Keratinocyte (primary cell): Measurements from ENCODE around the gene OAT. TPM values are rescaled to one million over a fixed set of nuclear protein-coding genes. Genes with fewer than 3 reads are reported as not detected.

Experiments
- DNase-seq: peaks from one replicate; pipeline ENCODE4 v3.0.0-alpha.2; 2011; ENCODE audit warnings: low read depth, missing footprints, low spot score
- FAIRE-seq: peaks from 2 replicates; lab custom pipeline; 2011; peaks lifted over from hg19 to GRCh38; lab: Jason Lieb, UNC
- H2AFZ ChIP-seq: 2 replicates; pipeline ENCODE4 v1.6.0; 2012; ENCODE audit warnings: low read length, control low read depth, inconsistent platforms; ENCODE audit not compliant: control insufficient read depth
- H3K27ac ChIP-seq: 2 replicates; pipeline ENCODE4 v1.5.1; 2011; ENCODE audit warnings: low read length; ENCODE audit not compliant: control insufficient read depth, insufficient read depth
- H3K27me3 ChIP-seq: 3 replicates; pipeline ENCODE4 v1.6.0; 2011; ENCODE audit warnings: low read length; ENCODE audit not compliant: control insufficient read depth, insufficient read depth; ENCODE audit errors: extremely low read depth
- H3K36me3 ChIP-seq, 2 experiments: 2 replicates in 1 of 2; 3 replicates in 1 of 2; pipeline ENCODE4 v1.5.1; 2011; ENCODE audit warnings: low read length in 2 of 2, mild to moderate bottlenecking in 1 of 2; ENCODE audit not compliant: control insufficient read depth in 2 of 2, insufficient read depth in 2 of 2; ENCODE audit errors: extremely low read depth in 1 of 2
- H3K4me1 ChIP-seq: 3 replicates; pipeline ENCODE4 v1.5.1; 2011; ENCODE audit warnings: low read length; ENCODE audit not compliant: control insufficient read depth, insufficient read depth; ENCODE audit errors: extremely low read depth
- H3K4me2 ChIP-seq: 3 replicates; pipeline ENCODE4 v1.6.0; 2011; ENCODE audit warnings: low read depth, low read length; ENCODE audit not compliant: control insufficient read depth, insufficient read depth; ENCODE audit errors: extremely low read depth
- H3K4me3 ChIP-seq, 3 experiments: fragments of 200-600 bp in 1 of 3; sonication (generic) in 1 of 3; 2 replicates in 2 of 3; 3 replicates in 1 of 3; pipeline ENCODE4 v1.5.1; 2011 to 2016; ENCODE audit warnings: low read length in 3 of 3, mild to moderate bottlenecking in 3 of 3, control low read depth in 2 of 3, inconsistent platforms in 1 of 3, low read depth in 1 of 3, mixed read lengths in 1 of 3, mixed run types in 1 of 3, moderate library complexity in 1 of 3; ENCODE audit not compliant: control insufficient read depth in 2 of 3, insufficient read depth in 2 of 3; ENCODE audit errors: extremely low read depth in 1 of 3
- H3K79me2 ChIP-seq: 2 replicates; pipeline ENCODE4 v1.6.0; 2012; ENCODE audit warnings: low read length; ENCODE audit not compliant: control insufficient read depth, insufficient read depth
- H3K9ac ChIP-seq: 3 replicates; pipeline ENCODE4 v1.6.0; 2011; ENCODE audit warnings: low read length; ENCODE audit not compliant: control insufficient read depth, insufficient read depth; ENCODE audit errors: extremely low read depth
- H3K9me1 ChIP-seq: 3 replicates; pipeline ENCODE4 v1.6.0; 2011; ENCODE audit warnings: low read length; ENCODE audit not compliant: control insufficient read depth, insufficient read depth; ENCODE audit errors: extremely low read depth
- H3K9me3 ChIP-seq: 2 replicates; pipeline ENCODE4 v1.5.1; 2012; ENCODE audit warnings: low read depth, low read length; ENCODE audit not compliant: control insufficient read depth
- H4K20me1 ChIP-seq: 3 replicates; pipeline ENCODE4 v1.6.0; 2011; ENCODE audit warnings: low read length; ENCODE audit not compliant: control insufficient read depth, insufficient read depth; ENCODE audit errors: extremely low read depth
- CTCF ChIP-seq, 3 experiments: IDR thresholded peaks in 1 of 3; conservative IDR thresholded peaks in 1 of 3; optimal IDR thresholded peaks in 1 of 3; 2 replicates in 2 of 3; 3 replicates in 1 of 3; pipeline versions ENCODE3 to v1.5.1; 2011; ENCODE audit warnings: low read length in 3 of 3, mild to moderate bottlenecking in 3 of 3, moderate library complexity in 2 of 3, control low read depth in 1 of 3, inconsistent platforms in 1 of 3; ENCODE audit not compliant: insufficient read depth in 2 of 3; ENCODE audit errors: extremely low read depth in 1 of 3
- EZH2 ChIP-seq: IDR thresholded peaks from one replicate; pipeline ENCODE4 v1.6.1; 2012; ENCODE audit warnings: inconsistent platforms, mild to moderate bottlenecking, low read length, moderate library complexity
- dilution Hi-C: fragments of 300-500 bp; cut with MboI; formaldehyde crosslinking; loops from one replicate; pipeline ENCODE4 v1.7.0; 2020; ENCODE audit warnings: low sequenced_read_pairs; ENCODE audit not compliant: extremely low pct_ligation_motif_present
- polyA plus RNA-seq, 5 experiments: library from polyadenylated mRNA; depleted of rRNA in 3 of 5; stranded (reverse) in 3 of 5; stranded (forward) in 1 of 5; unstranded in 1 of 5; fragments of >200 nt; gene quantifications; 1 replicate in 1 of 5; 2 replicates in 3 of 5; 3 replicates in 1 of 5; pipeline versions ENCODE4 v1.2.1 to v1.2.3, GENCODE V29; 2011 to 2012; ENCODE audit warnings: missing spikeins in 2 of 5, low read depth in 1 of 5, low replicate concordance in 1 of 5

OAT gene
- polyA plus RNA-seq, 1 donor (not counting 4 experiments of a cell fraction or from before 2014, with no cell fraction given): 528 TPM

GRCh38 chr10:124374535-124375352 lies 44.0 kb downstream of the OAT start:
- Histone ChIP-seq H2AFZ (no peak overlapping the region), H3K4me3 (no peak overlapping the region), H4K20me1 (no peaks in the 10 kb centered on the region), H3K9ac (no peak overlapping the region), H3K4me1 (peaks cover 15% of the 10 kb centered on the region), H3K27ac (no peak overlapping the region), H3K9me3 (no peaks in the 10 kb centered on the region), H3K9me1 (no peaks in the 10 kb centered on the region), H3K4me2 (no peak overlapping the region), H3K79me2 (no peaks in the 10 kb centered on the region), H3K27me3 (peaks cover 11% of the 10 kb centered on the region), H3K36me3 (no peaks in the 10 kb centered on the region)
- no peak for FAIRE-seq
- DNase-seq: no peak
- dilution Hi-C loops: loop anchor here (25.0 kb wide), 1 partner anchor 387 kb away; no protein-coding TSS in a partner anchor
- TF ChIP-seq EZH2: no peak
- no peak for TF ChIP-seq CTCF (optimal IDR thresholded peaks at IDR 0.05 in 1 of 3, IDR thresholded peaks at IDR 0.05 in 1 of 3, conservative IDR thresholded peaks at IDR 0.05 in 1 of 3; ENCODE audit: extremely low read depth in 1 of 3, insufficient read depth in 2 of 3, low read length in 3 of 3)

GRCh38 chr10:124372899-124373298 lies 45.8 kb downstream of the OAT start:
- Histone ChIP-seq H3K27ac (no peak overlapping the region), H3K4me2 (no peak overlapping the region), H3K9ac (no peak overlapping the region), H3K9me1 (no peaks in the 10 kb centered on the region), H3K27me3 (peaks cover 11% of the 10 kb centered on the region), H2AFZ (no peak overlapping the region), H3K79me2 (no peaks in the 10 kb centered on the region), H3K36me3 (no peaks in the 10 kb centered on the region), H3K4me1 (no peaks in the 10 kb centered on the region), H3K4me3 (no peak overlapping the region), H3K9me3 (no peaks in the 10 kb centered on the region), H4K20me1 (no peaks in the 10 kb centered on the region)
- TF ChIP-seq CTCF (optimal IDR thresholded peaks at IDR 0.05 in 1 of 3, IDR thresholded peaks at IDR 0.05 in 1 of 3, conservative IDR thresholded peaks at IDR 0.05 in 1 of 3; ENCODE audit: extremely low read depth in 1 of 3, insufficient read depth in 2 of 3, low read length in 3 of 3) (no peak), EZH2 (no peak)
- DNase-seq (no peak), FAIRE-seq (no peak)
- dilution Hi-C loops: no loop called here
